Lung (tissue), 12 donors: ENCODE measurements around the gene ALKBH5. TPM values are rescaled to one million over a fixed set of nuclear protein-coding genes. Genes with fewer than 3 reads are reported as not detected.
A peak's percentile ranks its signal among the peaks of the same experiment; 100 is the strongest.

Source experiments
- ATAC-seq: fragments of 200-7000 bp; cut with Tn5 transposase; one replicate; pipeline ENCODE4 v1.9.1; 2020; ENCODE audit warnings: moderate number of reproducible peaks; ENCODE audit not compliant: insufficient read depth, low FRiP score
- DNase-seq, 3 donors: peaks; one replicate each; pipeline ENCODE4 v3.0.0-alpha.2; 2013 to 2017
- H3K27ac ChIP-seq, 2 donors: one replicate each; pipeline ENCODE4 v1.5.1; 2013; ENCODE audit warnings: mild to moderate bottlenecking in 2 of 2, moderate library complexity in 2 of 2, control low read depth in 1 of 2, inconsistent platforms in 1 of 2, low read depth in 1 of 2, low read length in 1 of 2
- H3K27me3 ChIP-seq, 3 donors: one replicate each; pipeline ENCODE4 v1.5.1; 2013; ENCODE audit warnings: low read length in 2 of 3; ENCODE audit not compliant: control insufficient read depth in 3 of 3, insufficient read depth in 3 of 3
- H3K36me3 ChIP-seq, 4 donors: one replicate each; pipeline ENCODE4 v1.5.1; 2013; ENCODE audit warnings: low read length in 4 of 4, mild to moderate bottlenecking in 1 of 4, moderate library complexity in 1 of 4; ENCODE audit not compliant: control insufficient read depth in 4 of 4, insufficient read depth in 4 of 4
- H3K4me1 ChIP-seq, 5 donors: one replicate each; pipeline ENCODE4 v1.5.1; 2013; ENCODE audit warnings: low read length in 5 of 5, mild to moderate bottlenecking in 2 of 5, moderate library complexity in 1 of 5; ENCODE audit not compliant: control insufficient read depth in 5 of 5, insufficient read depth in 5 of 5
- H3K4me3 ChIP-seq: one replicate; pipeline ENCODE4 v1.5.1; 2013; ENCODE audit warnings: mild to moderate bottlenecking, control low read depth, moderate library complexity
- H3K9ac ChIP-seq, 2 donors: one replicate each; pipeline ENCODE4 v1.5.1; 2013; ENCODE audit warnings: low read length in 2 of 2, control low read depth in 1 of 2; ENCODE audit not compliant: insufficient read depth in 1 of 2
- H3K9me3 ChIP-seq, 4 donors: one replicate each; pipeline ENCODE4 v1.5.1; 2013; ENCODE audit warnings: low read length in 3 of 4, mild to moderate bottlenecking in 1 of 4, moderate library complexity in 1 of 4; ENCODE audit not compliant: control insufficient read depth in 4 of 4, insufficient read depth in 3 of 4
- WGBS, 2 donors: extraction: QIAGEN DNeasy Blood & Tissue Kit; methylation state at CpG; one replicate each; pipeline ENCODE4 v1.1.7; 2013; 5-methylcytosine and 5-hydroxymethylcytosine counted together
- polyA plus RNA-seq, 2 donors: library from polyadenylated mRNA; stranded (reverse); fragments of 200-250 nt; gene quantifications; one replicate each; pipeline ENCODE4 v1.2.1, GENCODE V29; 2013
- total RNA-seq, 2 donors: library from RNA; depleted of rRNA in 1 of 2; stranded (reverse); fragments of >200 nt in 1 of 2; gene quantifications; one replicate each; pipeline ENCODE4 v1.2.1, GENCODE V29; 2014 to 2021
- TF ChIP-seq, protein P1 (sequence below): IDR thresholded peaks from 2 replicates; pipeline ENCODE4 v1.5.1; 2012; ENCODE audit warnings: mild to moderate bottlenecking; ENCODE audit errors: control extremely low read depth, extremely low read depth
- donor health status: control.
- donor health status: control.
- donor health status: Bipolar disorder and iron deficiency.
- donor health status: healthy.
- donor health status: DM: yes; HTN: yes; CAD: no.

ALKBH5 gene
- total and polyA plus RNA-seq, 4 donors: 30.2 to 104 (median 59.8) TPM

DNA sequence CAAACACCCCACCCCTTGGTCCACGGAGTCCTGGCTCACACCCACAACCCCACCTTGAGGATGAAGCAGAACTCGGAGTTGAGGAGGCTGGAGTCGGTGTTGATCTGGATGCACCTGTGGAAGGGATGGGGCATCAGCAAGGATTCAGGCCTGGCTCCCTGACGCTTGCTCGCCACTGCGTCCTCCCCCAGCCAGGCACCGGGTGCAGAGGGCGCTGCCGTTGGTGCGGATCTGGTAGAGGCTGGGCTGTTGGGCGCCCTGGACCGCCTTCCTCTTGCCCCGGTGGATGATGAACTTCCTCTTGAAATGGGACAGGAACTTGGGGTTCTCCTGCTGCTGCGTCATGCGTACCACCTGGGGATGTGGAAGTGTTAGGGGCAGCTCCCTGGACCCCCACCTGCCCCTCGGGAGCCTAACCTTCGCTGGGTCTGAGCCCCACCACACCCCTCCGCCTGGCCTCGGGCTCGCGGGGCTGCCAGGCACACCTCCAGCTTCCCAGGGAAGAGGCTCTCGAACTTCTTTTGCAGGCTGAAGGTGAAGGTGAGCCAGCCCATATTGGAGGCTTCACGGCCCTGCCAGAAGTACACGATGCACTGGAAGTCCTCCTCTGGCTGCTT lies 62.6 kb downstream of the ALKBH5 start:
- no peak overlapping the region for H3K9ac ChIP-seq
- no peak overlapping the region for H3K27ac ChIP-seq

DNA sequence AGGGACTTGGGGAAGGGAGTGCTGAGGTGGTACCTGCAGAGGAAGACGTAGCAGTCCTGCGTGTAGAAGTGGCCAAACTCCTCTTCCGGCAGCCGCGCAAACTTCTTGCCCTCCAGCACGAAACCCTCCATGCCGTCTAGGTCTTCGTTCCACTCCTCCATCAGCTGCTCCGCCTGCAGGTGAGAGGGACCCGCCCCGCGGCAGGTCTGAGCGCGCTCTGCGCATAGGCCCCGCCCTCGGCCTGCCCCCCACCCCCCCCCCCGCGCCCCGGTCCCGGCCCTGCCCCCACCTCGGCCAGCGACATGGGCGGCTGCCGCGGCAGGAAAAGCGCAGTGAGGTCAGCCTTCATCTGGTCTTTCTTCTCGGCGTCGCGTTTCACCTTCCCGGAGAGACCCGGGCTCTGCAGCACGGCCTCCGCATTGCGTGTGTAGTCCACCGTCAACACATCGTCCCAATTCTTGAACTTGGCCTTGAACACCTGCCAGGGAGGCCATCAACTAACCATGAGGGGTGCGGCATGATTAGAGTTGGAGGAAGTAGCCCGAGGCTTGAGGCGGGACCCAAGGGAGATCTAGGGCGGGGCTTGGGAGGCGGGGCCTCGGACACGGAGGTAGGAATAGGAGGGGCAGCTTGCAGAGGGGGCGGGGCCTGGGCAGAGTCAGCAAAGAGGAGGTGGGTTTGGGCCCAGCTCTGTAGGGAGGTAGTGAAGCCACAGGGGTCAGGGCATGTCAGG lies 63.4 kb downstream of the ALKBH5 start:
- Histone ChIP-seq H3K9me3 (no peaks in the 10 kb centered on the region), H3K27me3 (no peaks in the 10 kb centered on the region), H3K27ac (peak overlapping the region in 1 of 2 donors; percentile 69), H3K4me1 (peaks cover 0 to 3% (median 0%) of the 10 kb centered on the region in 5 donors), H3K36me3 (peaks cover 3 to 82% (median 25%) of the 10 kb centered on the region in 4 donors), H3K9ac (no peak overlapping the region), H3K4me3 (no peak overlapping the region)
- peak; percentile 40 to 67 (median 61) for DNase-seq
- 58 to 71% methylated on average over 40 to 46 of the region's 46 CpGs for WGBS, 2 donors
- peak; percentile 55 for ATAC-seq
- TF ChIP-seq, protein P1, sequence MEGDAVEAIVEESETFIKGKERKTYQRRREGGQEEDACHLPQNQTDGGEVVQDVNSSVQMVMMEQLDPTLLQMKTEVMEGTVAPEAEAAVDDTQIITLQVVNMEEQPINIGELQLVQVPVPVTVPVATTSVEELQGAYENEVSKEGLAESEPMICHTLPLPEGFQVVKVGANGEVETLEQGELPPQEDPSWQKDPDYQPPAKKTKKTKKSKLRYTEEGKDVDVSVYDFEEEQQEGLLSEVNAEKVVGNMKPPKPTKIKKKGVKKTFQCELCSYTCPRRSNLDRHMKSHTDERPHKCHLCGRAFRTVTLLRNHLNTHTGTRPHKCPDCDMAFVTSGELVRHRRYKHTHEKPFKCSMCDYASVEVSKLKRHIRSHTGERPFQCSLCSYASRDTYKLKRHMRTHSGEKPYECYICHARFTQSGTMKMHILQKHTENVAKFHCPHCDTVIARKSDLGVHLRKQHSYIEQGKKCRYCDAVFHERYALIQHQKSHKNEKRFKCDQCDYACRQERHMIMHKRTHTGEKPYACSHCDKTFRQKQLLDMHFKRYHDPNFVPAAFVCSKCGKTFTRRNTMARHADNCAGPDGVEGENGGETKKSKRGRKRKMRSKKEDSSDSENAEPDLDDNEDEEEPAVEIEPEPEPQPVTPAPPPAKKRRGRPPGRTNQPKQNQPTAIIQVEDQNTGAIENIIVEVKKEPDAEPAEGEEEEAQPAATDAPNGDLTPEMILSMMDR: no peak

More for the DNA sequence above, 62.6 kb downstream of the ALKBH5 start:
- H3K9me3 ChIP-seq: no peaks in the 10 kb centered on the region
- H3K4me3 ChIP-seq: no peak overlapping the region
- ATAC-seq (no peak), DNase-seq (no peak)
- peaks cover 0 to 3% (median 0%) of the 10 kb centered on the region in 5 donors for H3K4me1 ChIP-seq
- peaks cover 3 to 82% (median 29%) of the 10 kb centered on the region in 4 donors for H3K36me3 ChIP-seq
- TF ChIP-seq, protein P1: no peak
- no peaks in the 10 kb centered on the region for H3K27me3 ChIP-seq
- 83 to 86% methylated on average over 23 to 24 of the region's 24 CpGs for WGBS, 2 donors

DNA sequence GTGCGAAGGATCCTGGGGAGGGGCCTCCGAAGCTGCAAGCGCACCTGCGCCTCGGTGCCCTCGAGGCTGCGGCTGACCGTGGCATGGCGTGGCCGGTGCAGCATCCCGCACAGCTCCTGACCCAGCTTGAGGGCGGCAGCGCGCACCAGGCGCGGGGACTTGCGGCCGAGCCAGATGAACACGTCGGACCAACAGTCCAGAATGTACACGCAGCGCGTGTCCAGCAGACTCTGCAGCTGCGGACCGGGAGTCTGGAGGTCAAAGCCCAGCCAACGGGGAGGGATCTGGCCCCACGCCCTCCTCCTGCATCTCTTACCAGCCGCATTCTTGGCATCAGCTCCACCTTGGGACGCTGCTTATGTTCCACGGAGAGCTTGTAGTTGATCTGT lies 64.0 kb downstream of the ALKBH5 start:
- ATAC-seq: no peak
- no peak overlapping the region for H3K9ac ChIP-seq
- WGBS, 2 donors: 88 to 95% methylated on average over 28 to 30 of the region's 30 CpGs

More for the DNA sequence above, 64.0 kb downstream of the ALKBH5 start:
- peaks cover 3 to 82% (median 27%) of the 10 kb centered on the region in 4 donors for H3K36me3 ChIP-seq
- no peaks in the 10 kb centered on the region for H3K9me3 ChIP-seq
- no peaks in the 10 kb centered on the region for H3K27me3 ChIP-seq
- TF ChIP-seq, protein P1: no peak
- DNase-seq: no peak
- H3K27ac ChIP-seq: no peak overlapping the region
- H3K4me3 ChIP-seq: no peak overlapping the region
- peaks cover 0 to 3% (median 0%) of the 10 kb centered on the region in 5 donors for H3K4me1 ChIP-seq
